ENCODE data around the gene SLC1A7. TPM values are rescaled to one million over a fixed set of nuclear protein-coding genes. Genes with fewer than 3 reads are reported as not detected.

The SLC1A7 gene
- total RNA-seq, 1 experiment from 2014 or later, result not detected

DNA sequence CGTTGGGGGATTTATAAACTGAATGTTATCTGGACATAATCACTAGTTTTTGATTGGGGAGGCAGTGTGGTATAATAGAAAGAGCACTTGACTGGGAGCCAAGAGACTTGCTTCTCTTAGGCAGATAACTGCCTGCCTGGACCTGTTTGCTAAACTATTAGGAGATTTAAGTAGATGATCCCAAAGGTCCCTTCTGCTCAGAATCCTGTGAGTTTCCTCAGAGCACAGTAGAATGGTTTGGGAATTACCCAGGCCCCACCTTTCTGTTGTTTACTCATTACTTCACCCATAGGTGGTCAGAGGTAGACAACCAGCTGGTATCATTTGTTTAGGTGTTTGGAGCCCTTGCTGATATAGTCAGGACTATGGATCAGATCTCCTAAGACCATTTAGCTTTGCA is 90.8 kb downstream of the SLC1A7 start:
- H3K4me3 ChIP-seq (replicated peaks in 1 of 2; ENCODE audit: low read depth in 1 of 2, low read length in 2 of 2), result no peak overlapping the region
- H3K4me1 ChIP-seq (ENCODE audit: control insufficient read depth in 1 of 2, insufficient read depth in 2 of 2, low read length in 2 of 2), result peaks cover 3 to 12% of the 10 kb centered on the region in 2 experiments; a peak in 1 of 4 replicates
- intact Hi-C loops (cut with micrococcal nuclease), result no loop called here
- H3K36me3 ChIP-seq (ENCODE audit: control insufficient read depth in 1 of 2, insufficient read depth in 2 of 2, low read length in 2 of 2), result no peaks in the 10 kb centered on the region
- no peak overlapping the region for H3K4me2 ChIP-seq (ENCODE audit: low read length)
- DNase-seq (ENCODE audit: low read depth, low spot score) (no peak), ATAC-seq (no peak)
- ChIA-PET CTCF (no interaction called here), RAD21 (ENCODE audit: low non-redundant PET in 1 of 2, low total read pairs in 2 of 2, uncharacterized antibody in 2 of 2, unreplicated experiment in 2 of 2) (no interaction called here), POLR2A (no interaction called here)
- H3K27ac ChIP-seq (ENCODE audit: low read depth, low read length), result no peak overlapping the region
- H4K20me1 ChIP-seq (ENCODE audit: insufficient read depth), result no peaks in the 10 kb centered on the region
- TF ChIP-seq SP1 (IDR thresholded peaks at IDR 0.05; ENCODE audit: low read depth), result no peak
- TF ChIP-seq RAD21 (IDR thresholded peaks at IDR 0.05; ENCODE audit: low read depth), result no peak
- TF ChIP-seq, protein P1, sequence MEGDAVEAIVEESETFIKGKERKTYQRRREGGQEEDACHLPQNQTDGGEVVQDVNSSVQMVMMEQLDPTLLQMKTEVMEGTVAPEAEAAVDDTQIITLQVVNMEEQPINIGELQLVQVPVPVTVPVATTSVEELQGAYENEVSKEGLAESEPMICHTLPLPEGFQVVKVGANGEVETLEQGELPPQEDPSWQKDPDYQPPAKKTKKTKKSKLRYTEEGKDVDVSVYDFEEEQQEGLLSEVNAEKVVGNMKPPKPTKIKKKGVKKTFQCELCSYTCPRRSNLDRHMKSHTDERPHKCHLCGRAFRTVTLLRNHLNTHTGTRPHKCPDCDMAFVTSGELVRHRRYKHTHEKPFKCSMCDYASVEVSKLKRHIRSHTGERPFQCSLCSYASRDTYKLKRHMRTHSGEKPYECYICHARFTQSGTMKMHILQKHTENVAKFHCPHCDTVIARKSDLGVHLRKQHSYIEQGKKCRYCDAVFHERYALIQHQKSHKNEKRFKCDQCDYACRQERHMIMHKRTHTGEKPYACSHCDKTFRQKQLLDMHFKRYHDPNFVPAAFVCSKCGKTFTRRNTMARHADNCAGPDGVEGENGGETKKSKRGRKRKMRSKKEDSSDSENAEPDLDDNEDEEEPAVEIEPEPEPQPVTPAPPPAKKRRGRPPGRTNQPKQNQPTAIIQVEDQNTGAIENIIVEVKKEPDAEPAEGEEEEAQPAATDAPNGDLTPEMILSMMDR (IDR thresholded peaks at IDR 0.05 in 2 of 3, conservative IDR thresholded peaks at IDR 0.05 in 1 of 3; ENCODE audit: borderline replicate concordance in 1 of 3, insufficient read depth in 1 of 3, low read depth in 2 of 3, low read length in 2 of 3), result no peak
- no peak for TF ChIP-seq POLR2AphosphoS5 (IDR thresholded peaks at IDR 0.05; ENCODE audit: low read depth, low read length)
- TF ChIP-seq REST (IDR thresholded peaks at IDR 0.05; ENCODE audit: low read depth), result no peak
- TF ChIP-seq SIN3A (IDR thresholded peaks at IDR 0.05; ENCODE audit: low read depth), result no peak
- no peak for TF ChIP-seq TCF7L2 (IDR thresholded peaks at IDR 0.05; ENCODE audit: borderline replicate concordance, extremely low read depth, insufficient read depth, insufficient read length)
- no peak for TF ChIP-seq CEBPB (IDR thresholded peaks at IDR 0.05; ENCODE audit: low read depth)
- TF ChIP-seq MAX (IDR thresholded peaks at IDR 0.05), result no peak
- TF ChIP-seq ELF1 (IDR thresholded peaks at IDR 0.05; ENCODE audit: borderline replicate concordance, low read depth), result no peak
- TF ChIP-seq FOSL1 (IDR thresholded peaks at IDR 0.05; ENCODE audit: low read depth), result no peak
- no peak for TF ChIP-seq EZH2 (IDR thresholded peaks at IDR 0.05)
- TF ChIP-seq SRF (IDR thresholded peaks at IDR 0.05; ENCODE audit: low read depth), result no peak
- TF ChIP-seq ZNF274 (IDR thresholded peaks at IDR 0.05; ENCODE audit: low read depth, low read length), result no peak
- TF ChIP-seq, protein P2, sequence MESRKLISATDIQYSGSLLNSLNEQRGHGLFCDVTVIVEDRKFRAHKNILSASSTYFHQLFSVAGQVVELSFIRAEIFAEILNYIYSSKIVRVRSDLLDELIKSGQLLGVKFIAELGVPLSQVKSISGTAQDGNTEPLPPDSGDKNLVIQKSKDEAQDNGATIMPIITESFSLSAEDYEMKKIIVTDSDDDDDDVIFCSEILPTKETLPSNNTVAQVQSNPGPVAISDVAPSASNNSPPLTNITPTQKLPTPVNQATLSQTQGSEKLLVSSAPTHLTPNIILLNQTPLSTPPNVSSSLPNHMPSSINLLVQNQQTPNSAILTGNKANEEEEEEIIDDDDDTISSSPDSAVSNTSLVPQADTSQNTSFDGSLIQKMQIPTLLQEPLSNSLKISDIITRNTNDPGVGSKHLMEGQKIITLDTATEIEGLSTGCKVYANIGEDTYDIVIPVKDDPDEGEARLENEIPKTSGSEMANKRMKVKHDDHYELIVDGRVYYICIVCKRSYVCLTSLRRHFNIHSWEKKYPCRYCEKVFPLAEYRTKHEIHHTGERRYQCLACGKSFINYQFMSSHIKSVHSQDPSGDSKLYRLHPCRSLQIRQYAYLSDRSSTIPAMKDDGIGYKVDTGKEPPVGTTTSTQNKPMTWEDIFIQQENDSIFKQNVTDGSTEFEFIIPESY (IDR thresholded peaks at IDR 0.05; ENCODE audit: extremely low read depth, insufficient replicate concordance, low read length), result no peak
- no peak for TF ChIP-seq POLR2A (IDR thresholded peaks at IDR 0.05; ENCODE audit: borderline replicate concordance, extremely low read depth, insufficient read depth, insufficient read length)
- TF ChIP-seq EGR1 (IDR thresholded peaks at IDR 0.05; ENCODE audit: low read depth), result no peak
- no peak overlapping the region for H3K9ac ChIP-seq (ENCODE audit: low read length)
- H3K9me3 ChIP-seq (ENCODE audit: control insufficient read depth in 1 of 2, insufficient read depth in 1 of 2, low read depth in 1 of 2, low read length in 2 of 2), result no peaks in the 10 kb centered on the region
- BruUV-seq (replicated peaks), result no TSS peak
- H3K9me2 ChIP-seq (ENCODE audit: insufficient read depth), result no peaks in the 10 kb centered on the region
- H2AFZ ChIP-seq (ENCODE audit: low read depth, low read length, poor library complexity, severe bottlenecking), result no peak overlapping the region
- H3K79me2 ChIP-seq (ENCODE audit: insufficient read depth, low read length), result no peaks in the 10 kb centered on the region
- H3K27me3 ChIP-seq (ENCODE audit: insufficient read depth, low read length), result no peaks in the 10 kb centered on the region

Measured in HCT116 (cell line).